Ectodermal cell (in vitro differentiated cells): ENCODE results near the gene SPINK8.
A peak's percentile ranks its signal among the peaks of the same experiment; 100 is the strongest.
"Not testable (repeated sequence)": the region's sequence is repeated elsewhere in the genome, so short reads cannot be mapped to it uniquely, and the experiment has no call there.

Experiments used
- H3K27ac ChIP-seq: 2 replicates; pipeline ENCODE4 v1.7.0; 2013; ENCODE audit warnings: mild to moderate bottlenecking, low read depth, low read length; ENCODE audit not compliant: insufficient read depth, poor library complexity, severe bottlenecking
- H3K27me3 ChIP-seq: 2 replicates; pipeline ENCODE4 v1.7.0; 2013; ENCODE audit warnings: mild to moderate bottlenecking, low read length; ENCODE audit not compliant: insufficient read depth, control insufficient read depth, poor library complexity, severe bottlenecking
- H3K36me3 ChIP-seq: one replicate; pipeline ENCODE4 v1.7.0; 2013; ENCODE audit warnings: low read length; ENCODE audit not compliant: control insufficient read depth, insufficient read depth
- H3K4me1 ChIP-seq: one replicate; pipeline ENCODE4 v1.7.0; 2013; ENCODE audit warnings: low read length; ENCODE audit not compliant: control insufficient read depth, insufficient read depth
- H3K4me3 ChIP-seq: 2 replicates; pipeline ENCODE4 v1.7.0; 2013; ENCODE audit warnings: low read depth, low read length, control low read depth; ENCODE audit not compliant: insufficient read depth
- H3K9me3 ChIP-seq: 2 replicates; pipeline ENCODE4 v1.7.0; 2013; ENCODE audit warnings: mild to moderate bottlenecking, low read length, moderate library complexity; ENCODE audit not compliant: control insufficient read depth
- WGBS, 2 experiments: methylation state at CpG; one replicate each; pipeline ENCODE4 v1.1.7; 2013; ENCODE audit warnings: missing lambda C conversion rate in 2 of 2; 5-methylcytosine and 5-hydroxymethylcytosine counted together

Gene SPINK8

GRCh38 chr3:48334605-48335004 lies 1.1 kb upstream of the SPINK8 start:
- H3K4me3 ChIP-seq: no peak overlapping the region
- no peaks in the 10 kb centered on the region for H3K4me1 ChIP-seq
- no peak overlapping the region for H3K27ac ChIP-seq
- no peaks in the 10 kb centered on the region for H3K9me3 ChIP-seq
- H3K36me3 ChIP-seq: no peaks in the 10 kb centered on the region
- H3K27me3 ChIP-seq: no peaks in the 10 kb centered on the region
- WGBS, 2 experiments: 90 to 96% methylated on average over 3 of the region's 3 CpGs

DNA sequence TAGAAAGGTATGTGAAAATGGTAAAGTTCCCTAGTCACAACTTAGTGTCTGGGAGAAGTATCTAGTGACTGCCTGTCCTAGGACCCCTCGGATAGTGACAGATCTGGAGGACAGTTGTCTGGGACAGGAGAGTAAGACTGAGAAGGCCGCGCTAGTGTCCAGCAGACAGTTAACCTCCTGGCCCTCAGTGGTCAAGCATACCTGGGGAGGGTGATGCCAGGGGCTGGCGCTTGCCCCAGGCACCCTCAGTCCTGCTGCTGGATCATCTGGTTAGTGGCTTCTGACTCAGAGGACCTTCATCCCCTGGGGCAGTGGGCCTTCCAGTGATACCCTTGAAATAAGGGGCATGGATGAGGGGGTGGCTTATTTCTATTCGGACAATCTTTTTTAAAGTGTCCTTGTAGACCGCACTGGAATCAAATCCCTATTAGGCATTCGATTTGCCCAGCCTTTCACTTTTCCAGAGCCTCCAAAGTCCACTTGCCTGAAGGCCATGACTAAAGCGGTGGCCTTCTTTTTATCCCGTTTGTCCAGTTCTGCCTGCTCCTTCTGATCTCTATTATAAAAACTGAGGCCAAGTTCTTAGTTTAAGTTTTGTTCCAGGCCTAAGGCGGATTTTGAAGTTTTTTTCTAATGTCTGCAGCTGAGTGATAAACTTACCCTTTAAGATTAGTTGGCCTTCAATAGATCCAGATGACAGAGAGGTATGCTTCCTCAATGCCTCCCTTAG lies 1.6 kb downstream of the SPINK8 start:
- WGBS, 2 experiments: 92 to 95% methylated on average over 10 of the region's 10 CpGs
- H3K4me3 ChIP-seq, H3K4me1 ChIP-seq, H3K36me3 ChIP-seq, H3K27ac ChIP-seq, H3K9me3 ChIP-seq, H3K27me3 ChIP-seq: not testable (repeated sequence)

DNA sequence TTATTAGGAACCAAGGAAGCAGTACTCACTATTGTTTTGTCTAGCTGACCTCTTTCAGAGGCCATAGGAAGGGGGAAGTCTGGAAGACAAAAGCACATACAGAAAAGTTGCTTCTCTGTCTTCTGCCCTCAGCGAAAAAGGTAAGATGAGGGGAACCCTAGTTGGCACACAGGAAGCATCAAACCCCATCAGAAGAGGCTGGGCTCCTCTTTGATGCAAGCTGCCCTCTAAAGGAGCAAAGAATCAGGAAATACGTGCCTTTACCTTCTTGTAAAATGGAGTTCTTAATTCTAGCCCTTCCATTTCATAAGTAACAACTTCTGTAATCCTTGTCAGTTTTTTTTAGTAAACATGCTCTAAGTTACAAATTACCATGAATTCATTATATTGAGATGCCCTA lies 12.5 kb downstream of the SPINK8 start:
- H3K4me3 ChIP-seq: no peak overlapping the region
- no peaks in the 10 kb centered on the region for H3K27me3 ChIP-seq
- H3K36me3 ChIP-seq: no peaks in the 10 kb centered on the region
- WGBS, 2 experiments: 79 to 80% methylated on average over 2 of the region's 2 CpGs
- no peak overlapping the region for H3K27ac ChIP-seq
- no peaks in the 10 kb centered on the region for H3K4me1 ChIP-seq
- no peaks in the 10 kb centered on the region for H3K9me3 ChIP-seq

DNA sequence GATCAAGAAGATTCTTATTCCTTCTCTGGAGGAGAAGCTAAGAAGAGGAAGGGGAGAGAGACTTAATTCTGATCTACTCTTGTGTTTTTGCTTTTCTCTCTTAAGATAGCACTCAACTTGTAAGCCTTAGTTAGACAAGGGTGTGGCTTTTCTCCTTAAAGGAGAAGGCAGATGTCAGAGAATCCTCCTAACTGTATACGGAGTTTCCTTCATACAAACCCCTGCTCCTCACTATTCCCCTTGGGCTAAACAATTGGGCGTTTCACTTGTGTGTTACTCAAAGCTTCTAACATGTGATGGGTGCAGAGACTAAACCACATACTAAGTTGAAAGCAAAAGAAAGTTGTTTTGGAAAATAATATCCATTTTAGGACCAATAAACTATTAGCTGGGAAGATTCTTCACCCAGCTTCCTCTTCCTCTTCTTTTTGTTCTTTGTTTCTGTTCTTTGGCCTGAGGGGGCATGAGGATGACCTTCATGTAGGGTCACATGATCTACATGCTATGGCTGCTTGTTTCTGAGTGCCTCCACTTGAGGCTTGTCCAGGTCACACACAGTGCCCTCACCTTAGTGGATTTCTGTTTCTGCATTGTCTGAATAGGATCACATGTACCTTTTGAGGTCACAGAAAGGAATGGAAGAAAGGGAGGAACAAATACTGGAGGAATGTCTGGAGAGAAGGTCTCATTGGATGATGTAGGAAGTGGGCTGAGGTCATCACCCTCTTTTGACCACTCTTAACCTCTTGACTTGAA lies 14.6 kb downstream of the SPINK8 start:
- Histone ChIP-seq H3K27me3 (no peaks in the 10 kb centered on the region), H3K27ac (no peak overlapping the region), H3K9me3 (no peaks in the 10 kb centered on the region), H3K4me3 (no peak overlapping the region), H3K36me3 (no peaks in the 10 kb centered on the region), H3K4me1 (no peaks in the 10 kb centered on the region)
- 91 to 100% methylated on average over 1 to 2 of the region's 2 CpGs for WGBS, 2 experiments

- Histone ChIP-seq H3K4me3 (no peak overlapping the region), H3K9me3 (no peaks in the 10 kb centered on the region), H3K27ac (no peak overlapping the region), H3K36me3 (no peaks in the 10 kb centered on the region), H3K4me1 (no peaks in the 10 kb centered on the region), H3K27me3 (no peaks in the 10 kb centered on the region)
These were observed 18.9 kb downstream of the SPINK8 start for GRCh38 chr3:48314542-48314941.

DNA sequence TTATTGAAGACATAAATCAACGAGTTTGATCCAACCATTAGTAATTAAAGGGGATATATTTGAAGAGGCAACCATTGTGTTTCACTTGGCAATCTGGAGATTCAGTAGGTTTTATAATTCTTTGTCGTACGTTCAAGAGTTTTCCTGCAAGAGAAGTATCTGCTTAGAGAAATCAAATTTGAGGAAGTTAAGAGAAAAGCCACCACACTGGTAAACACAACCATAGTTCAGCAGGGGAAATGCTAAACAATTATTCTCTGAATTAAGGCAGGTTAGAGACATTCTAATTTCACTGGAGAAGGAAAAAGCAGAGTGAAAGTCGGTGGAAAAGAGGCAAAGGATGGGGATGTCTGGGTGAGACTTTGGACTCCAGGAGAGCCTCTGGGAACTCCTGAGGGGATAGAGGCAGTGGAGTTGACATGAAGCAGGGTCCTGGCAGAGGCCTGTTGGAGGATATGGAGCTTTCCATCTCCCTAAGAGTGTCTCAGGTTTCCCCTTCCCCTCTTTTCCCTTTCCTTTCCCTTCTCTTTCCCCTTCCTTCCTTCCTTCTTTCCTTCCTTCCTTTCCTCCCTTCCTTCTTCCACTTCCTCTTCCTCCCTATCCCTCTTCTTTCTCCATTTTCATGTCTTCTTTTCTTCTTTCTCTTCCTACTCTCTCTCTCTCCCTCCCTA lies 26.5 kb downstream of the SPINK8 start:
- WGBS, 2 experiments: 77 to 84% methylated on average over 4 of the region's 4 CpGs

DNA sequence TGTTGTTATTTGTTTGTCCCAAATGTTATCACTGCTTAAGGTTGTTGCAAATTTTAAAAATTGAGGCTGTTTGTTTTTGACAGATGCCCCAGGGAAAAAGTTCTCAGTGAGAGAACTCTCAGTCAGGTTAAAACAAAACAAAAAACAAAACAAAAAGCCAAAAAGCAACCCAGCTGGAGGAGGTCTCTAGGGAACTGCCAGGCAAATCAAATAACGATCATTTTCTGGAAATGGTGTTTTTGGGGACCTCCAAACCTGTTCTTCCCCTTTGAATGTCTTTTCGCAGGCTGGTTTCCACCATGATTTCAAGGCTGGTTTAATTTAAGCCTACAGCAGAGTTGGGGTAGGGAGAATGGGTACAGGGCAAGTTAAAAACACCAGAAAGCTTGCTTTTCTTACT lies 27.2 kb downstream of the SPINK8 start:
- no peak overlapping the region for H3K27ac ChIP-seq

More for the DNA sequence above, 26.5 kb downstream of the SPINK8 start:
- Histone ChIP-seq H3K36me3 (no peaks in the 10 kb centered on the region), H3K4me3 (no peak overlapping the region), H3K4me1 (no peaks in the 10 kb centered on the region), H3K27ac (no peak overlapping the region), H3K9me3 (no peaks in the 10 kb centered on the region), H3K27me3 (peaks cover 11% of the 10 kb centered on the region)

DNA sequence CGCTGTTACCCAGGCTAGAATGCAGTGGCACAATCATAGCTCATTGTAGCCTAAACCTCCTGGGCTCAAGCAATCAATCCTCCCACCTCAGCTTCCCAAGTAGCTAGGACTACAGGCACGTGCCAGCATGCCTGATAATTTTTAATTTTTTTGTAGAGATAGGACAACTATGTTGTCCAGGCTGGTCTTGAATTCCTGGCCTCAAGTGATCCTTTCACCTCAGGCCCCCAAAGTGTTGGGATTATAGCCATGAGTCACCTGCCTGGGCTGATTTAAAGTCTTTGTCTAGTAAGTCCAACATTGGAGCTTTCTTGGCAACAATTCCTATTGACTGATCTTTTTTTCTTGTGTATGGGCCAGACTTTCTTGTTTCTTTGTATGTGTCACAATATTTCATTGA lies 28.1 kb downstream of the SPINK8 start:
- Histone ChIP-seq H3K4me1 (peaks cover under 1% of the 10 kb centered on the region), H3K36me3 (no peaks in the 10 kb centered on the region), H3K27me3 (peaks cover 11% of the 10 kb centered on the region), H3K27ac (no peak overlapping the region), H3K9me3 (no peaks in the 10 kb centered on the region), H3K4me3 (no peak overlapping the region)
- WGBS, 2 experiments: 64 to 68% methylated on average over 2 of the region's 2 CpGs

More for the DNA sequence above, 27.2 kb downstream of the SPINK8 start:
- Histone ChIP-seq H3K4me1 (no peaks in the 10 kb centered on the region), H3K4me3 (no peak overlapping the region), H3K36me3 (no peaks in the 10 kb centered on the region), H3K27me3 (peaks cover 11% of the 10 kb centered on the region), H3K9me3 (no peaks in the 10 kb centered on the region)
- 78 to 79% methylated on average over 2 of the region's 2 CpGs for WGBS, 2 experiments

DNA sequence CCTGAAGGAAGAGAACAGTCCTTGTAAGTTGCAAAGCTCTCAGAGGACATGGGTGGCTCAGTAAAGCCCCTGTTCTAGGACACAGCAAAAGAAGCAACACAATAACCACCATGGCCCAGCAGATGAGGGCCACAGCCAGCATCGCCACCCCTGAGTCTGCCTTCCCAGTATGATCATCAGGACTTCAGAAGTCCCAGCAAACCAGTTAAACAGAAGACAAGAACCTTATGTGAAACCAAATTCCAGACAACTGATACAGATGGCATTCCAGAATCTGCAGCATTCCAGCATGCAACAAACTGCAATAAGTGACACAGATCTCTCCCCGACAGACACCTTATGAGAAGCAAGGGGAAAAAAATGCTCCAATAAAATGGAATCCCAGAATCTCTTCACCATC lies 30.4 kb downstream of the SPINK8 start:
- Histone ChIP-seq H3K36me3 (no peaks in the 10 kb centered on the region), H3K4me1 (peaks cover 6% of the 10 kb centered on the region)
- 93 to 97% methylated on average over 2 of the region's 2 CpGs for WGBS, 2 experiments

GRCh38 chr3:48301800-48302166 lies 31.7 kb downstream of the SPINK8 start:
- WGBS, 2 experiments: 8 to 9% methylated on average over 10 of the region's 10 CpGs
- Histone ChIP-seq H3K36me3 (peaks cover 11% of the 10 kb centered on the region), H3K27me3 (no peaks in the 10 kb centered on the region), H3K4me3 (peak overlapping the region; percentile 93), H3K9me3 (no peaks in the 10 kb centered on the region), H3K27ac (no peak overlapping the region), H3K4me1 (peaks cover 6% of the 10 kb centered on the region)

More for the DNA sequence above, 30.4 kb downstream of the SPINK8 start:
- no peaks in the 10 kb centered on the region for H3K27me3 ChIP-seq
- H3K9me3 ChIP-seq: no peaks in the 10 kb centered on the region
- no peak overlapping the region for H3K4me3 ChIP-seq
- H3K27ac ChIP-seq: no peak overlapping the region
